Measurements from ENCODE around the gene FKBP11. TPM values are rescaled to one million over a fixed set of nuclear protein-coding genes. Genes with fewer than 3 reads are reported as not detected.

The FKBP11 gene
- total RNA-seq, 2 experiments from 2014 or later = 96.2 to 100 TPM

- ChIA-PET POLR2A (interaction anchor here (0.8 to 2.6 kb wide), 4 partner anchors 11 to 49 kb away, joined by 3 to 14 read pairs (median 3); partner anchors contain the start of gene ARF3), CTCF (interaction anchor here (1.2 to 51.8 kb wide), 10 partner anchors 10 to 124 kb away, joined by 3 to 896 read pairs (median 7); partner anchors contain the start of genes ARF3, DDN and WNT1)
- peaks cover 25% of the 10 kb centered on the region for H3K27me3 Mint-ChIP-seq
- DNase-seq (no peak), ATAC-seq (no peak)
- no peak overlapping the region for H3K27ac Mint-ChIP-seq
- TF ChIP-seq, protein P1, sequence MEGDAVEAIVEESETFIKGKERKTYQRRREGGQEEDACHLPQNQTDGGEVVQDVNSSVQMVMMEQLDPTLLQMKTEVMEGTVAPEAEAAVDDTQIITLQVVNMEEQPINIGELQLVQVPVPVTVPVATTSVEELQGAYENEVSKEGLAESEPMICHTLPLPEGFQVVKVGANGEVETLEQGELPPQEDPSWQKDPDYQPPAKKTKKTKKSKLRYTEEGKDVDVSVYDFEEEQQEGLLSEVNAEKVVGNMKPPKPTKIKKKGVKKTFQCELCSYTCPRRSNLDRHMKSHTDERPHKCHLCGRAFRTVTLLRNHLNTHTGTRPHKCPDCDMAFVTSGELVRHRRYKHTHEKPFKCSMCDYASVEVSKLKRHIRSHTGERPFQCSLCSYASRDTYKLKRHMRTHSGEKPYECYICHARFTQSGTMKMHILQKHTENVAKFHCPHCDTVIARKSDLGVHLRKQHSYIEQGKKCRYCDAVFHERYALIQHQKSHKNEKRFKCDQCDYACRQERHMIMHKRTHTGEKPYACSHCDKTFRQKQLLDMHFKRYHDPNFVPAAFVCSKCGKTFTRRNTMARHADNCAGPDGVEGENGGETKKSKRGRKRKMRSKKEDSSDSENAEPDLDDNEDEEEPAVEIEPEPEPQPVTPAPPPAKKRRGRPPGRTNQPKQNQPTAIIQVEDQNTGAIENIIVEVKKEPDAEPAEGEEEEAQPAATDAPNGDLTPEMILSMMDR (IDR thresholded peaks at IDR 0.05) = no peak
- peaks cover 48% of the 10 kb centered on the region for H3K4me1 Mint-ChIP-seq (ENCODE audit: low read depth)
- H3K9me3 Mint-ChIP-seq = no peaks in the 10 kb centered on the region
- intact Hi-C loops (cut with micrococcal nuclease) = no loop called here
- H3K4me3 Mint-ChIP-seq = no peak overlapping the region
- no peaks in the 10 kb centered on the region for H3K36me3 Mint-ChIP-seq (ENCODE audit: low read depth)
Measured at GRCh38 chr12:48968467-48968866, 43.2 kb upstream of the FKBP11 start.

- intact Hi-C loops (cut with micrococcal nuclease) = no loop called here
Measured at GRCh38 chr12:48967991-48968390, 42.7 kb upstream of the FKBP11 start.

GRCh38 chr12:48966177-48966895 lies 41.0 kb upstream of the FKBP11 start:
- no peaks in the 10 kb centered on the region for H3K9me3 Mint-ChIP-seq
- H3K27me3 Mint-ChIP-seq = peaks cover 13% of the 10 kb centered on the region
- CTCF ChIA-PET = interaction anchor here (1.3 to 51.8 kb wide), 5 partner anchors 12 to 113 kb away, joined by 6 to 896 read pairs (median 11); partner anchors contain the start of genes DDN and WNT1
- H3K36me3 Mint-ChIP-seq (ENCODE audit: low read depth) = no peaks in the 10 kb centered on the region
- intact Hi-C loops (cut with micrococcal nuclease) = no loop called here
- ATAC-seq = no peak
- no peak for DNase-seq
- POLR2A ChIA-PET = no interaction called here
- TF ChIP-seq, protein P1 (IDR thresholded peaks at IDR 0.05) = no peak
- H3K27ac Mint-ChIP-seq = no peak overlapping the region
- H3K4me1 Mint-ChIP-seq (ENCODE audit: low read depth) = peaks cover 30% of the 10 kb centered on the region
- no peak overlapping the region for H3K4me3 Mint-ChIP-seq

More at GRCh38 chr12:48967991-48968390, 42.7 kb upstream of the FKBP11 start:
- ATAC-seq = no peak
- H3K9me3 Mint-ChIP-seq = no peaks in the 10 kb centered on the region
- TF ChIP-seq, protein P1 (IDR thresholded peaks at IDR 0.05) = no peak
- no peak overlapping the region for H3K27ac Mint-ChIP-seq
- CTCF ChIA-PET = interaction anchor here (1.2 to 51.8 kb wide), 8 partner anchors 10 to 124 kb away, joined by 5 to 896 read pairs (median 10); partner anchors contain the start of genes ARF3, DDN and WNT1
- H3K4me3 Mint-ChIP-seq = no peak overlapping the region
- no peak for DNase-seq
- peaks cover 46% of the 10 kb centered on the region for H3K4me1 Mint-ChIP-seq (ENCODE audit: low read depth)
- POLR2A ChIA-PET = interaction anchor here (1.0 to 2.6 kb wide), 3 partner anchors 10 to 50 kb away, joined by 3 to 14 read pairs (median 3); partner anchors contain the start of gene ARF3
- H3K36me3 Mint-ChIP-seq (ENCODE audit: low read depth) = no peaks in the 10 kb centered on the region
- H3K27me3 Mint-ChIP-seq = peaks cover 21% of the 10 kb centered on the region

DNA sequence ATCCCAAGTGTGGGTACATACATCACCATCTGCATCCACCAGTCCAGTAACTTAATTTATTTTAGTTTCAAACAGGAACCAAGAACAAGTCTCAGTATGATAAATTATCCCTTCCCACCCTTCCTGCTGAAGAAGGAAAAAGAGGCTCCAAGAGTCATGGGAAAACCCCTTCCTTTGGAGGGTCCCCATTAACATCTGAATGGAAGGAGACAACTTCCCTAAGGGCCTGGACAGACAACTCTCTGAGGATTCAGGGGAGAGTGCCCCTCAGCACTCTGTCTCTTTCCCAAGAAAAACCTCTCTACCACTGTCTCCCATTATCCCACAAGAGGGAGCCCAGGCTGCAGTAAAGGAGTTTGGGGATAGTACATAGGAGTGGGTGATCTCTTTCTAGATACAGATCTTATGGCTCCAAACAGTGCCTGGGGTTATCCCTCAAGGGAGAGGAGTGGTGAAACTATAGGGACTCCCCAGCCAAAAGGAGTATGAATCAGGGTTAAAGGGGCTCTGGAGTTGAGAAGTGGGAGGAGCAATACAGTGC lies 40.1 kb upstream of the FKBP11 start:
- TF ChIP-seq, protein P1 (IDR thresholded peaks at IDR 0.05) = no peak
- Mint-ChIP-seq H3K27ac (no peak overlapping the region), H3K4me3 (no peak overlapping the region), H3K9me3 (no peaks in the 10 kb centered on the region), H3K36me3 (ENCODE audit: low read depth) (no peaks in the 10 kb centered on the region), H3K4me1 (ENCODE audit: low read depth) (peaks cover 20% of the 10 kb centered on the region), H3K27me3 (peaks cover 9% of the 10 kb centered on the region)
- POLR2A ChIA-PET = no interaction called here
- ATAC-seq (peak; percentile 56), DNase-seq (no peak)
- CTCF ChIA-PET = interaction anchor here (1.0 to 51.8 kb wide), 3 partner anchors 8 to 31 kb away, joined by 3 to 896 read pairs (median 16); partner anchors contain the start of genes DDN and WNT1
- intact Hi-C loops (cut with micrococcal nuclease) = no loop called here
